ENCODE measurements around the gene GOLPH3L. TPM values are rescaled to one million over a fixed set of nuclear protein-coding genes. Genes with fewer than 3 reads are reported as not detected.

The GOLPH3L gene
- total RNA-seq, 4 donors from 2014 or later: 16.8 to 29.2 (median 19.1) TPM

- no peak for TF ChIP-seq CTCF (IDR thresholded peaks at IDR 0.05; ENCODE audit: low read depth)
Observed at GRCh38 chr1:150613061-150613920, 83.7 kb downstream of the GOLPH3L start.

- no peak for TF ChIP-seq CTCF (IDR thresholded peaks at IDR 0.05; ENCODE audit: low read depth)
Observed at GRCh38 chr1:150612014-150612345, 85.0 kb downstream of the GOLPH3L start.

GRCh38 chr1:150610576-150610975 is 86.4 kb downstream of the GOLPH3L start:
- TF ChIP-seq CTCF (IDR thresholded peaks at IDR 0.05; ENCODE audit: low read depth): no peak

DNA sequence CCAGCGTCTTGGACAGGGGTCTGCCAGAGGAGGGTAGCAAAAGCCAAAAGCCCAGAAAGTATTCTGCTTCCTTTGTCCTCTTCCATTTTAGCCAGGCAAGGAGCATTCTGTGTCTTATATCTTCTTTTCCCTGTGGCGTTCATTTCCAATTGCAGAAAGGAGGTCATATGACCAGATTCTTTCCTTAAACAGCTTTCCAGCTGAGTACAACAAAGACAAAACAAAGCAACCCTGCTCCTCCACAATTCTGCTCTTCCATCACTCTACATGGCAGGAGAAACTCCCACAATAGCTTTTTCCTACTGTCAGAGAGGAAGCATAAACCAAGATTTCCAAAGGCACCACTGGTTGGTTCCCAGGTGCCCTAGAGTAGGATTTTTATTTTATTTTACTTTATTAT is 87.2 kb downstream of the GOLPH3L start:
- no peak for TF ChIP-seq CTCF (IDR thresholded peaks at IDR 0.05; ENCODE audit: low read depth)

DNA sequence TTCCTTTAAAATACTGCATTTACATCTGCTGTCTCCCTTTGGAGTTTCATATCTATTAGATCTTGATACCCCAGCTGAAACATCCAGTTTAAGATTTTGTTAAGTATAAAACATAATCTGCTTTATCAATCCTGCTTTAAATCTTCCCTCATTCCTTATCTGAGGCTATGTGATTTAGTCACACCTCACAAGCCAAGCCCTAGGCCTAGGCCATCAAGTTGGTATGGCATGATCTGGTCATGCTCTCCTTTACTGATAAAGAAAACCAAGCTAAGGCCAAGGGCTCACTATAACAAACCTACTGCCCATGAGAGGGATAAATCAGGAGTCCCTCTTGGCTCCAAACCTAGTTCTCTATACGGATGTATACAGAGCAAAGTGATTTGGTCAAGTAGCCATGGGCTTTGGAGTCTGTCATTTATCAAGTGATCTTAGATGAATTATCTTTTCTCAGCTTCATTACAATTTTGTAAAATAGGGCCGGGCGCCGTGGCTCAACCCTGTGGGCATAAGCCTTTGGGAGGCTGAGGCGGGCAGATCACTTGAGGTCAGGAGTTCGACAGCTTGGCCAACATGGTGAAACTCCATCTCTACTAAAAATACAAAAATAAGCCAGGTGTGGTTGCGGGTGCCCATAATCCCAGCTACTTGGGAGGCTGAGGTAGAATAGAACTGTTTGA is 90.4 kb downstream of the GOLPH3L start:
- no peak for TF ChIP-seq CTCF (IDR thresholded peaks at IDR 0.05; ENCODE audit: low read depth)

DNA sequence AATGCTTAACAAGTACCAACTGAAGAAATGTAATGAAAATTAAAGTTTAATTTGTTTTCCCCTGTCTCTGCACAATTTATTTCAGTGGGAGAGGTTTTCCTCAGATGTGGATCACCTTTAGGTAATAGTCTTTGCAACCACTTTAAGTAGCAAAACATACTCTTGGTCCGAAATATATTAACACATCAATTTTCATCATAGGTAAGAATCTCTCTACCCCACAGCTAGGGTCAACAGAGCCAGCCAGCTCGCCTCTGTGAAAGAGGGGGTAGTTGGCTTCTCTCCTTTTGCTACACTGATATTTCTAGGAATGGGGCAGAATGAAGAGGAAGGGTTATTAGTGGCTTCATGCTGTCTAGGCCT is 92.7 kb downstream of the GOLPH3L start:
- no peak for TF ChIP-seq CTCF (IDR thresholded peaks at IDR 0.05; ENCODE audit: low read depth)

GRCh38 chr1:150603711-150604110 is 93.2 kb downstream of the GOLPH3L start:
- no peak for TF ChIP-seq CTCF (IDR thresholded peaks at IDR 0.05; ENCODE audit: low read depth)
